CD4-positive, alpha-beta T cell treated with Interleukin-12 subunit alpha and Interleukin-12 subunit beta, for 1 hour (primary cell): Measurements from ENCODE around the gene A1BG.

Experiments used
- DNase-seq: peaks from one replicate; pipeline ENCODE4 v3.0.0-alpha.2; 2020

The A1BG gene

DNA sequence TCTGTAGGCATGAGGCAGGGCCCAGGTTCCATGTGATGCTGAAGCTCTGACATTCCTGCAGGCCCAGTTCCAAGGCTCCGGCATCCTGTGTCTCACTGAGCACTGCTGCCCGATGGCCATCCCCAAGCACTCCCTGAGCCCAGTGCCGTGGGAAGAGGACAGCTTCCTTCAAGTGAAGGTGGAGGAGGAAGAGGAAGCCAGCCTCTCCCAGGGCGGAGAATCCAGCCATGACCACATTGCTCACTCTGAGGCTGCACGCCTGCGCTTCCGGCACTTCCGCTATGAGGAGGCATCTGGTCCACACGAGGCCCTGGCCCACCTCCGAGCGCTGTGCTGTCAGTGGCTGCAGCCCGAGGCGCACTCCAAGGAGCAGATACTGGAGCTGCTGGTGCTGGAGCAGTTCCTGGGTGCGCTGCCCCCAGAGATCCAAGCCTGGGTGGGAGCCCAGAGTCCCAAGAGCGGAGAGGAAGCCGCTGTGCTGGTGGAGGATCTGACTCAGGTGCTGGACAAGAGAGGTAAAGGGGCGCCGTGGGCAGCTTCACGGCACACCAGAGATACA, 18.5 kb downstream of the A1BG start:
- no peak for DNase-seq

DNA sequence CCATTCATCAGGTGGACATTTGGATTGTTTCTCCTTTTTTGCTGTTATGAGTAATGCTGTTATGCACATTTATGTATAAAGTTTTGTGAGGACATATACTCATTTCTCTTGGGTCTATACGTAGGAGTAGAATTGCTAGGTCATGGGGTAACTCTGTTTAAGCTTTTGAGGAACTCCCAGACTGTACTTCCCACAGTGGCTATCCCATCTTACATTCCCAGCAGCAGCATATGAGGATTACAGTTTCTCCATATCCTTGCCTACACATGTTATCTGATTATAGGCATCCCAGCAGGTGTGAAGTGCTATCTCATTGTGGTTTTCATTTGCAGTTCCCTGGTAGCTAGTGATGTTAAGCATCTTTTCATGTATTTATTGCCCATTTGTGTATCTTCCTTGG, 20.6 kb downstream of the A1BG start:
- DNase-seq: no peak

DNA sequence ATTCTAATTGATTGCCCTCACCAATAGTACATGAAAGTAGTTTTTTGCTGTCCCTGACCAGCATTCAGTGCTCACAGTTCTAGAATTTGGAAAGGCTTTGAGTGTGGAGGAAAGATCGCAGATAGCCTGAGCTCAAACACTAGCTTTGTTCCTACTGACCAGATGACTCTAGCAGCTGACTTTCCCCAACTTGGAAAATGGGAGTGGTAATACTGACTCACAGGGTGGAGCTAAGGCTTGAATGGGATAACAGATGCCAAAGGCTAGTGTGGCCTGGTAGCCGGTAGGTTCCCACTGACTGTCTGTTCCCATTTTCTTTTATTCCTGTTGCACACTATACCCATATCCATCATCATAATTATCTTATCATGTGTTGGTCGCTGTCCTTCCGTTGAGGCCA, 22.8 kb downstream of the A1BG start:
- DNase-seq: no peak

DNA sequence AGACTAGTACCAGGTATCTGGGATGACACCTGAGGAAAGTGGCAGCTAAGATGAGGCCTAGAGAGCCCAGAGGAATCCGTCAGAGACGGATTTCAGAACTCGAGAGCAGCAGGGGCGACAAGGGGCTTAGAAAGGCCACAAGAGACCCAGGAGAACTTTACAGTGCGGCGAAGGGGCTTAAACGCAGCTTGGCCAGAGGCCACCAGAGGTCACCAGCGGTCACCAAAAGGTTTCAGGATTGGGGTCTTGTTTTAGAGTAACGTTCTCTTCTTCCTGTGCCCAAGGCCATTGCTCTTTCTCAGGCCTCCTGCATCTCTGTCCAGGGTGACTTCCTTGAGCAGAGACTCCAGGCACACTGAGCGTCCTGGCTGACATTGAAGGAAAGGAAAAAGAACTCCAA, 24.3 kb downstream of the A1BG start:
- DNase-seq: peak; percentile 15

DNA sequence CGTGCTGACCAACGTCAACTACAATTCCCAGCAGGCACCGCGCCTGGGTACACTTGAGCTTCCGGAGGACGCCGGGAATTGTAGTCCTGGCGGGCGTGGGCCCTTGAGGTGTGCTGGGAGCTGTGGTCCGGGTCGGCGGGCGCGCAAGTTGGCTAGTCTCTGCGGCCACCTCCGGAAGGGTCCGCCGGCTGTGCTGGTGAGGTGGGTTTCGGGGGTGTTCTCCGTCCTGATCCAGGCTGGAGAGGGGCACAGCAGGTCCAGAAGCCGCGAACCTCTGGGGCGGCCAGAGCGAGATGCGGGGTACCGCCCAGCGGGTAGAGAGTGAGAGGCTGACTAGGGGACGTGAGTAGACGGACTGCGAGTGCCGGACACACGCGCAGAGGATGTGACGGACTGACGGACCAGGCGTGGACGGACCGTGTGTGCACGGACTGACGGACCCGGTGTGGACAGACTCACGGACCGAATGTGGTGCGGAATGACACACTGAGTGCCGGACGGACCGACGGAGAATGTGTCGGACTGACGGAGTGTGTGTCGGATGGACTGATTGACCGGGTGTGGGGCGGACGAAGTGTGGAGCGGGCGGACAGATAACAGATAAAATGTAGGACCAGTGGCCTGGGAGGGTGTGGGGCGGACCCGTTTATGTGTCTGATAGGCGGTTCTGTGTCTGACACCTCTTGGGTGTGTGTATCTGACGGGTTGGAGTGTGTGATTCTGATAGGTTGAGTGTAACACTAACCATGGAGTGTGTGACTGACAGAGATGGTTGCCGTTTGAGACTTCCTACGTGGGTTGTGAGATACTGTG, 26.2 kb downstream of the A1BG start, which contains the start of gene ZSCAN22:
Gene ZSCAN22 (plus strand): TSS at position 81 of the 813 bp plus-strand sequence. CDS start 7,809 bp downstream, outside the sequence.
- DNase-seq: peak; percentile 91

DNA sequence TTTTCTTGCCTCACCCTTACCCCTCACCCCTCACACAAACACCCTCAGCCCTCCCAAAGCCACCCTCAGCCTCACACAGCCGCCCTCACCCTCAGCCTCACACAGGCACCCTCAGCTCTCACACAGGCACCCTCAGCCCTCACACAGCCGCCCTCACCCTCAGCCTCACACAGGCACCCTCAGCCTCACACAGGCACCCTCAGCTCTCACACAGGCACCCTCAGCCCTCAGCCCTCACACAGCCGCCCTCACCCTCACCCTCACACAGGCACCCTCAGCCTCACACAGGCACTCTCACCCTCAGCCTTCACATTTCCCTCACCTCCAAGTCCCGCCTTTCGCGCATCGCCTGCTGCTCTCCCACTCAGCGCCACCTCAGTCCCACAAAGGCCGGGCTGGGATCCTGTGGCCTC, 26.8 kb downstream of the A1BG start:
- no peak for DNase-seq

DNA sequence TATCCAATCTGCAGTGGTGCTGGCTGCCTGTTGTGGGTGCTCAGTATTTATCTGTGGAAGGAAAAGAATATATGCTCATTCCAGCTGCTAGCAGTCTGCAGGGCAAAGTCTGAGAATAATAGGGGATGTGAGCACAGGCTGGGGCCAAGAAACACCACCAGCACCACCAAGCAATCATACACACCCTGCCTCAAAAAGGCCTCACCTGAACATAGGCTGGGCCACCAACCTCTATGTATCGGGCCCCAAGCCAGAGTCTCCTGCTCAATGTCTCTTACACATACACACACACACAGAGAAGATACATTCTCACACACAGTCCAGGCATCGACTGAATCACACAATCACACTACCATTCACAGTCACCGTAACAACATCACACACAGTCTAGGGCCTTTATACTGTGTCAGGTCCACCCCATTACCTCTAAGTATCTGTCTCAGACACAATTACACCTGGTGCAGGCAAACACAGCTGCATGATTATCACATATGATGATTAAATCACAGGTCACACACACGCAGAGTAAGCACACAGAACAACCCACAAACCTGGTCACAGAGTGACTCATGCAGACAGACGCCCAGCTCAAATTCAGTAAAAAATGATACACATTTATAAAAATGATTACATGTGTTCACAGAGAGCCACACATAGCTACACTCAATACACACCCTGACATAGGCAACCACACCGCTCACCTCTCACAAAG, 27.8 kb downstream of the A1BG start:
- no peak for DNase-seq

DNA sequence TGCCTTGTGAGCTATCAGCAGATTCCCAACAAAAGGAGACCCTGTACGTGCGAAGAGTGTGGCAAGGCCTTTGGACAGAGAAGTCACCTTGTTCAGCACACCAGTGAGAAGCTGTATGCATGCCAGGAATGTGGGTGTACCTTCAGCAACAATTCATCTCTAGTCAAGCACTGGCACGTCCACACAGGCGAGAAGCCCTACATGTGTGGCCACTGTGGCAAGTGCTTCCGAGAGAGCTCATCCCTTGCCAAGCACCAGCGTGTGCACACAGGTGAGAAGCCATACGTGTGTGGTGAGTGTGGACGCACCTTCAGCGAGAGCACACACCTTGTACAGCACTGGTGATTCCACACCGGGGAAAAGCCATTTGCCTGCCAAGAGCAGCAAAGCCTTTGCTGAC, 34.1 kb downstream of the A1BG start:
- DNase-seq: no peak

DNA sequence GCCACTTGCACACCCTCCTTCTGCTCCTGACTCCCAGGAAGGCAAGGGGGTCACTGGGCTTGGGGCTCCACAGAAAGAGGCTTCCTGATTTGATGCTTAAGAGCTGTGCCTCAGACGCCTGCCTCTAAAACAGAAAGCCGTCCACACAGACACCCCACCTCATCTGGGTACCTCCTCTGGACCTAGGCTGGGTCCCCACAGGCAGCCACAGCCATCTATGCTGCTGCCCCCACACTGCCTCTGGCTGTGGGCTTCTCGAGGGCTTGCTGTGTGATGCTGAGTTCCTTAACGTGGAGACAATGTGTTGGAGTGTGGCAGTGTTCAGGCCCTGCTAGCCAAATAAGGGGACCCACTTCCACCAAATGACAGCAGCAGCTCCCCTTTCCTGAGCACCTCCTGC, 35.0 kb downstream of the A1BG start:
- DNase-seq: no peak

DNA sequence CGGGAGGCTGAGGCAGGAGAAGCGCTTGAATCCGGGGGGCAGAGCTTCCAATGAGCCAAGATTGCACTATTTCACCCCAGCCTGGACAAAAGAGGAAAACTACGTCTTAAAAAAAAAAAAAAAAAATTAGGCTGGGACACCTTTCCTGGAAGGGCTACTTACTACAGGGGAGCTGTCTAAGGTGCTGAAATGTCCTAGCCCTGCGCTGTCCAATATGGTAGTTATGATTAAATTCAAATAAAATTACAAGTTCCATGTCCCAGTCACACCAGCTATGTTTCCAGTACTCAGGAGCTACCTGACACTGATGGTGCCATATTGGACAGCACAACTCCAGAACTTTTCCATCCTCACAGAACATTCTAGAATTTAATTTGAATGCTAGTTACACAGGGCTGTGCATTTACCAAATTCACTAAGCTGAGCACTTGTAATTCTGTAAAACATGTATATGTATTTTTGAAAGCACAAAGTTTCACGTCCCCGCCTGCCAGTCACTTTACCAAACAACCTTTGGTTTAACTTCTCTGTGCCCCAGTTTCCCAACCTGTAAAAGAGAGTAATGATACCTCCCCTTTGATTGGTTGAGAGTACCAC, 35.7 kb downstream of the A1BG start:
- DNase-seq: peak; percentile 23

DNA sequence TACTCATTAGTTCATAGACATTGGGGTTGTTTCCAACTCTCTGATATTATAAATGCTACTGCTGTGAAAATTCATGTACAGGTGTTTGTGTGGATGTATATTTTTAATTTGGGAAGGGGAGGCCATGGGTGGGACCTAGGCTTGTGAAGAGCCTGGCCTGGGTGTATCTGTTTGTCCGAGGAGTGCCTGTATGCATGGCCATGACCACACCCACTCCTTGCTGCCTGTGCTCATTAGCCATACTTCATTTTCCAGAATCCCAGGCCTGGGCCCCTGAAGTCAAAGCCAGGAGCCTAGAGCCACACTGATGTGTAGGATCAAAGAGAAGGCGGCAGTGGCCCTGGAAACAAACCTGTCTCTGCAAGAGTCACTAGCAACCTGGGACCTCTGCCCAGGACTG, 37.7 kb downstream of the A1BG start:
- no peak for DNase-seq

DNA sequence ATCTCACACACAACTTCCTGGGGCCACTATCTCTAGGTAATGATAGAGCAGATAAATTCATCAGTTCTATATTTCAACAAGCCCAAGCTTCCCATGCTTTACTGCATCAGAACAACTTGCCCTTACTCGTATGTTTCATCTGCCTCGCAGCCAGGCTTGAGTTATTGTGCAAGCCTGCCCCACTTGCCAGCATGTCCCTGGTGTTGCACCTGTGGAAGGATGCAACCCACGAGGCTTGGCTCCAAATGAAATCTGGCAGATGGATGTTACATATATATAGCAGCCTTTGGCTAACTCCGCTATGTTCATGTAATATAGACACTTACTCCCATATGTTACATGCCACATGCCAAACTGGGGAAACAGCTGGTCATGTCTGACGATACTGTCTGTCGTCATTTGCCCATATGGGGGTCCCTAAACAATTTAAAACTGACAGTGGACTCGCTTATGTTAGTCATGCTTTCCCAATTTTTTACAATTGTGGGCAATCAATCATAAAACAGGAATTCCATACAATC, 41.9 kb downstream of the A1BG start:
- no peak for DNase-seq

DNA sequence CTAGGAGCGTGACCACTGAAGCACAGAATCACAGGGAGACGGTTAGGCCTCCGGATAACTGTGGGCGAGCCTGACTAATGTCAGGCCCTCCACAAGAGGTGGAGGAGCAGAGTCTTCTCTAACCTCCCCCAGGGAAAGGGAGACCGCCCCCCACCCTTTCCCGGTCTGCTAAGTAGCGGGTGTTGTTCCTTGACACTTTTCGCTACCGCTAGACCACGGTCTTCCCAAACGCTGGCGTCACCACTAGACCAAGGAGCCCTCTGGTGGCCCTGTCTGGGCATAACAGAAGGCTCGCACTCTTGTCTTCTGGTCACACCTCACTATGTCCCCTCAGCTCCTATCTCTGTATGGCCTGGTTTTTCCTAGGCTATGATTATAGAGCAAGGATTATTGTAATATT, 42.6 kb downstream of the A1BG start:
- peak; percentile 17 for DNase-seq

DNA sequence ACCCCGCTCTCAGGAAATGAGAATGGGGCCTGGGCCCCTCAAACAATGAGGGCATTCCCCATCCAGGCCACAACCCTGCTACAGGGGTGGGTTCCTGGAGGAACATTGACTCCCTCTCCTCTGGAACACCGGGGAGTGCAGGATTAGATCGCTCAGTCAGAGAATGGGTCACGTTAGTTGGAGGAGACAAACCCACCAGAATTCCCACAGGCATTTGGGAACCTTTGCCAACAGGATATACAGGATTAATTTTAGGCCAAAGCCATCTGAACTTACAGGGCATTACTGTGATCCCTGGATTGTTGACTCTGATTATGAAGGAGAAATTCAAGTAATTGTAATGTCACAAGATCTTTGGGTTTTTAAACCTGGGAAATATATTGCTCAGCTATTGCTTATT, 45.6 kb downstream of the A1BG start:
- DNase-seq: no peak

DNA sequence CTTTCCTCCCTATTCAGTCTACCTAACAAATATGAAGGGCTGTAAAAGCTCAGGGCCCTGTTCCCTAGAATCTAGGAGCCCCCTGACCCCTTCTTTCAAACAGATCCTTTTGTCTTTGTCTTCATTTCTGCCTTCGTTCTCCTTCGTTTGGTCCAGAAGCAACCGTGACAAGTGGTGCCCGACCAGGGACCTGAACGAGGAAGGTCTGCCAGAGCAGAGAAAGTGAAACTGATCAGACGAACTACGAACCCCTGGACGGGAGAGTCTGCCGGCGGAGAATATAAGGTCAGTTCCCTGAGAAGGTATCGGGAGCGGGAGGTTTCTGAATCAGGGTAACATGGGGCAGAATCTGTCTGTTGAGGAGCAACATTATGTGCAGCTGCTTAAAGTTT, 47.4 kb downstream of the A1BG start:
- no peak for DNase-seq

DNA sequence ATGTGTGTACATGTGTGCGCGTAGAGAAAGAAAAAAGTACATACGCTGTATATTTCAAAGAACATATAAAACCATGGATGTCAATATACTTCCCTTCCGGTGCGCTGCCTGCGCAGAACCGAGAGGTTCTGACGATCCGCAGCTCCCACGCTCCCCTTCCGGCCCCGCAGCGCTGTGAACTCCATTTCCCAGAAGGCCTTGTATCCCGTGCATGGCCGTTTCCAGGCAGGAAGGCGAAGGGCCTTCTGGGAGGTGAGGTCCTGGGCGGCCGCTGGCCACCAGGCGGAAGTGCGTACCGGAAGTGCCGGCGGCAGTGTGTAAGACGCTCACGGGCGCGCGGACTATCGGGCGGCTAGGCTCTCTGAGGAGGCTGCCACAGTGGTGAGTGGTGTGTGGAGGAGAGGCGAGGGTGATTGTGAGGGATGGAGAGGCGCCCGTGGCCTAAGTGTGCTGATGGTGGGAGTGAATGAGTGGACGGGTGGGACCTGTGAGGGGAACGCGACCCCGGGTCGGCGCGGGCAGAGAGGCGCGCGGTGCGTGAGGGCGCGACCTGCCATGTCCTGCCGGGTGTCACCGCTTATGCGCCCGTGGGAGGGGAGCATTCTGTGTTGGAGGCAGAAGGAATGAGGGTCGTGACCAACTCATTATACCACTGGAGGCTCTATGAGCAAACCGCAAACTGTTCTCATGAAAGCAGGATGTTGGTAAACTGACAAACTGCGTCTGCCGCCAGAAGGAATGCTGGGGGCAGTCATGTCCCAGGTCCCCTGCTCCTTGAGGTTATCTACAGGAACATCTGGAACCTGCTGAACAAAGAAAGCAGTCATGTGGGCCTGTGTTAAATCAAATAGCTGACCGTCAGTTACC, 48.0 kb downstream of the A1BG start, which contains the start of gene ERVK3-1:
Gene ERVK3-1 (plus strand): TSS at position 313 of the 867 bp plus-strand sequence. CDS start 6,792 bp downstream, outside the sequence.
- peak; percentile 96 for DNase-seq

DNA sequence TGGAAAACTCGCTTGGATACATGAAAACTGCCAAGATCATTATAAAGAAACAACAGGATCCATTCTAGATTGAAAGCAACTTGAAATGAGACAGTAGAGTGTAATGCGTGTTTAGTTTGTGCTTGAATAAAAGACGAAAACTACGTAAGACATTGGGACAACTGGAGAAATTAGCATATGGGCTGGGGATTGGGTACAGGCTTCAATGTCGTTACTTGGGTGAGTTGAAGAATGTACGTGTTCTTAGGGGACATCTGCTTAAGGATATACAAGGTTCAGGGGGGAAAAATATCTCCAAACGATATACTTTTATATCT, 48.6 kb downstream of the A1BG start:
- no peak for DNase-seq

DNA sequence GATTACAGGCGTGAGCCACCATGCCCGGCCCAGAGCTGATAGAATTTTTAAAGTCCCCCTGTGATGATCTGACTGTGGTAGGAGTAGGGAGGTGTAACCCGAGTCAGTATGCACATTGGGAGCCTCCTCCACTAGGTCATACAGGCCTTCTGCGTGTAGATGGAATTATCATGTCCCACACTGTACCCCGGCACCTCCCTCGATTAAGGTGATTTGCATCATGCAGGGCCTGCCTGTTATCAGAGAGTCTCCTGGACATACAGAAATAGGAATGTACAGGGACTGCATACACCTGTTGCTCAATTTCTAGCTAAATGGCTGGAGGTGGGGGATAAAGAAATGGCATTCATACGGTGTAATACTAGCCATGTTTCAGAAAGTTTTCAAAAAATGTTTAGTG, 49.0 kb downstream of the A1BG start:
- no peak for DNase-seq

DNA sequence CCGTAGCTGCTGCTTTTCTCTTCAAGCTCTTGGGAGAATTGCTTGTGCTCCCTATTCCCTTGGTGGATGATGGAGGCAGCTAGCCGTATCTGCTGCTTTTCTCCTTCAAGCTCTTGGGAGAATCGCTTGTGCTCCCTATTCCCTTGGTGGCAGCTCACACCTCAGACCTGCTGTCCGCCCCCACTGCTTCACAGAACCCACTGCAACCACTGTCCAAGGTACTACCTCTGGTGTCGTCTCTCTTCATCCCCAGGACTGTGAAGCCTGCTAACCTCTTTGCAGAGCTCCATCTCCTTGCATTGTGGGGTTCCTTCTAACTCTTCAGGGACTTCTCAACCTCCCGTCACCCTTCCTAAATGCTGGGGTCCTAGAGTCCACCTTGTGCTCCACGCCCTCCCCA, 52.7 kb downstream of the A1BG start:
- no peak for DNase-seq

DNA sequence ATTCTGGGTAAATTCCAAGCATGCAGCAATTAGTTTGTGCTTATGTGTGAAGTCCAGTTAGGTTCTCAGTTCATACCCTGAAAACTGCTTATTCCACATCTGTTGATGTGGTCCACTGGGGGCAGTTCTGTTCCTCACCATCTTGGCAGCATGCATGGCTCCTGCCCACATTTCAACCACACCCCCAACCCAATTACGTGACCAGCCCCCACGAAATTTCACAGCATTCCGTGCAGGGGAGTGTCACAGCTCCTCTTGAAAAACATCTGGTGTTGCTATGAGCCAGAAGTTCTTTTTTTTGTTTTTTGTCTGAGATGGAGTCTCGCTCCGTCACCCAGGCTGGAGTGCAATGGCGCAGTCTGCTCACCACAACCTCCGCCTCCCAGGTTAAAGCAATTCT, 57.2 kb downstream of the A1BG start:
- no peak for DNase-seq
